Stimulated activated CD4-positive, alpha-beta T cell treated with anti-CD3 and anti-CD28 coated beads, Interleukin-2, amount 100 ng/mL, for 48 hours (primary cell): ENCODE measurements around the gene GNA12.
"Not testable (repeated sequence)": the region's sequence is repeated elsewhere in the genome, so short reads cannot be mapped to it uniquely, and the experiment has no call there.

Experiments
- DNase-seq, 2 donors: peaks; one replicate each; pipeline ENCODE4 v3.0.0-alpha.2; 2020

The GNA12 gene

GRCh38 chr7:2864204-2864985 is 20.3 kb upstream of the GNA12 start:
- no peak for DNase-seq

GRCh38 chr7:2863461-2864066 is 19.5 kb upstream of the GNA12 start:
- DNase-seq, result peak; percentile 64 to 70

- no peak for DNase-seq
These were observed 18.8 kb upstream of the GNA12 start for GRCh38 chr7:2862831-2863361.

GRCh38 chr7:2861509-2861908 is 17.4 kb upstream of the GNA12 start:
- no peak for DNase-seq

- DNase-seq, result no peak
These were observed 16.6 kb upstream of the GNA12 start for GRCh38 chr7:2860627-2861133.

- no peak for DNase-seq
These were observed 15.8 kb upstream of the GNA12 start for GRCh38 chr7:2859952-2860351.

- no peak for DNase-seq
These were observed 14.5 kb upstream of the GNA12 start for GRCh38 chr7:2858621-2859020.

- no peak for DNase-seq
These were observed 12.5 kb upstream of the GNA12 start for GRCh38 chr7:2856388-2857169.

GRCh38 chr7:2855386-2855785 is 11.3 kb upstream of the GNA12 start:
- no peak for DNase-seq

GRCh38 chr7:2853552-2853951 is 9.4 kb upstream of the GNA12 start:
- DNase-seq, result not testable (repeated sequence)

- DNase-seq, result no peak
These were observed 9.0 kb upstream of the GNA12 start for GRCh38 chr7:2853147-2853546.

- DNase-seq, result no peak
These were observed 7.4 kb upstream of the GNA12 start for GRCh38 chr7:2851497-2851896.

- no peak for DNase-seq
These were observed 6.0 kb upstream of the GNA12 start for GRCh38 chr7:2849941-2850766.

GRCh38 chr7:2845034-2845592 is 1.0 kb upstream of the GNA12 start:
- no peak for DNase-seq

GRCh38 chr7:2843711-2844152 is 376 bp downstream of the GNA12 start:
- DNase-seq, result no peak

- no peak for DNase-seq
These were observed 870 bp downstream of the GNA12 start for GRCh38 chr7:2843191-2843685.

GRCh38 chr7:2841907-2842306 is 2.2 kb downstream of the GNA12 start:
- no peak for DNase-seq

- DNase-seq, result no peak
These were observed 3.6 kb downstream of the GNA12 start for GRCh38 chr7:2840458-2840857.

- no peak for DNase-seq
These were observed 5.1 kb downstream of the GNA12 start for GRCh38 chr7:2838873-2839578.

- DNase-seq, result no peak
These were observed 5.7 kb downstream of the GNA12 start for GRCh38 chr7:2838451-2838850.

GRCh38 chr7:2837496-2837895 is 6.6 kb downstream of the GNA12 start:
- no peak for DNase-seq
